Fibroblast of lung (primary cell): ENCODE results near the gene GALNT11. TPM values are rescaled to one million over a fixed set of nuclear protein-coding genes. Genes with fewer than 3 reads are reported as not detected.

Experiments used
- DNase-seq, 2 donors: peaks; one replicate each; pipeline versions ENCODE4 v3.0.0 to v3.0.0-alpha.2; 2010; ENCODE audit warnings: low read depth in 2 of 2
- H2AFZ ChIP-seq: 2 replicates; pipeline ENCODE4 v1.5.1; 2012; ENCODE audit warnings: low read length, control low read depth, inconsistent platforms
- H3K27ac ChIP-seq: 2 replicates; pipeline ENCODE4 v1.5.1; 2011; ENCODE audit warnings: low read length, control low read depth; ENCODE audit not compliant: insufficient read depth
- H3K27me3 ChIP-seq: 2 replicates; pipeline ENCODE4 v1.5.1; 2011; ENCODE audit warnings: mild to moderate bottlenecking, low read length; ENCODE audit not compliant: control insufficient read depth, insufficient read depth
- H3K36me3 ChIP-seq: 2 replicates; pipeline ENCODE4 v1.5.1; 2011; ENCODE audit warnings: low read length; ENCODE audit not compliant: control insufficient read depth, insufficient read depth
- H3K4me1 ChIP-seq: 2 replicates; pipeline ENCODE4 v1.5.1; 2011; ENCODE audit warnings: low read length; ENCODE audit not compliant: control insufficient read depth, insufficient read depth; ENCODE audit errors: extremely low read depth
- H3K4me2 ChIP-seq: 2 replicates; pipeline ENCODE4 v1.5.1; 2011; ENCODE audit warnings: low read length, control low read depth; ENCODE audit not compliant: insufficient read depth; ENCODE audit errors: extremely low read depth
- H3K4me3 ChIP-seq, 4 experiments: fragments of 200-600 bp in 1 of 4; sonication (generic) in 1 of 4; replicated peaks in 1 of 4; 2 replicates each; pipeline ENCODE4 v1.5.1; 2011 to 2016; ENCODE audit warnings: low read length in 4 of 4, low read depth in 3 of 4, mild to moderate bottlenecking in 3 of 4, control low read depth in 2 of 4, inconsistent platforms in 1 of 4, mixed read lengths in 1 of 4; ENCODE audit not compliant: insufficient read depth in 1 of 4; ENCODE audit errors: control extremely low read depth in 1 of 4
- H3K79me2 ChIP-seq: 2 replicates; pipeline ENCODE4 v1.5.1; 2012; ENCODE audit warnings: mild to moderate bottlenecking, low read length, inconsistent platforms; ENCODE audit not compliant: control insufficient read depth, insufficient read depth
- H3K9ac ChIP-seq: 2 replicates; pipeline ENCODE4 v1.5.1; 2011; ENCODE audit warnings: mild to moderate bottlenecking, low read length, control low read depth; ENCODE audit not compliant: insufficient read depth
- H3K9me3 ChIP-seq: 2 replicates; pipeline ENCODE4 v1.5.1; 2012; ENCODE audit warnings: low read depth, low read length; ENCODE audit not compliant: control insufficient read depth, insufficient read depth
- H4K20me1 ChIP-seq: 2 replicates; pipeline ENCODE4 v1.5.1; 2011; ENCODE audit warnings: low read length; ENCODE audit not compliant: control insufficient read depth, insufficient read depth; ENCODE audit errors: extremely low read depth
- CTCF ChIP-seq, 2 donors: IDR thresholded peaks in 1 of 2; conservative IDR thresholded peaks in 1 of 2; 1 replicate in 1 of 2; 2 replicates in 1 of 2; pipeline ENCODE4 v1.5.1; 2011 to 2012; ENCODE audit warnings: low read length in 2 of 2, control low read depth in 1 of 2, inconsistent platforms in 1 of 2, low read depth in 1 of 2, mild to moderate bottlenecking in 1 of 2
- EZH2 ChIP-seq: IDR thresholded peaks from 2 replicates; pipeline ENCODE4 v1.5.1; 2012; ENCODE audit warnings: low read length, control low read depth, mild to moderate bottlenecking; ENCODE audit errors: missing control alignments
- polyA plus RNA-seq, 2 donors: library from polyadenylated mRNA; depleted of rRNA in 1 of 2; stranded (reverse) in 1 of 2; unstranded in 1 of 2; fragments of >200 nt; gene quantifications; 2 replicates each; pipeline ENCODE4 v1.2.1, GENCODE V29; 2011 to 2012; ENCODE audit warnings: missing spikeins in 1 of 2
- total RNA-seq: library from RNA; depleted of rRNA; stranded (reverse); fragments of >200 nt; gene quantifications from 2 replicates; pipeline ENCODE4 v1.2.1, GENCODE V29; 2014

The GALNT11 gene
- total and polyA plus RNA-seq, 2 donors (not counting 1 experiment from before 2014, with no cell fraction given): 43.8 to 56.3 TPM

DNA sequence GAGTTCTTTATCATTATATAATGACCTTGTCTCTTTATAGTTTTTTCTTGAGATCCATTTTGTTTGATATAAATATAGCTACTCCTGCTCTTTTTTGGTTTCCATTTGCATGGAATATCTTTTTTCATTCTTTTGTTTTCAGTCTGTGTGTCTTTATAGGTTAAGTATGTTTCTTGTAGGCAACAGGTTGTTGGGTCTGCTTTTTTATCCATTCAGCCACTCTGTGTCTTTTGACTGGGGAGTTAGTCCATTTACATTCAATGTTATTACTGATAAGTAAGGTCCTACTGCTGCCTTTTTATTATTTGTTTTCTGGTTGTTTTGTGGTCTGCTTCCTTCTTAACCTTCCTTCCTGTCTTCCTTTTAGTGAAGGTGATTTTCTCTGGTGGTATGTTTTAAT lies 21.1 kb downstream of the GALNT11 start:
- Histone ChIP-seq H2AFZ (no peak overlapping the region), H3K36me3 (no peaks in the 10 kb centered on the region), H3K79me2 (no peaks in the 10 kb centered on the region), H3K4me3 (no peak overlapping the region), H3K27ac (no peak overlapping the region), H4K20me1 (no peaks in the 10 kb centered on the region), H3K4me2 (no peak overlapping the region), H3K9me3 (no peaks in the 10 kb centered on the region), H3K9ac (no peak overlapping the region), H3K4me1 (peaks cover 2% of the 10 kb centered on the region), H3K27me3 (no peaks in the 10 kb centered on the region)
- DNase-seq: no peak
- TF ChIP-seq EZH2 (no peak), CTCF (conservative IDR thresholded peaks at IDR 0.05 in 1 of 2, IDR thresholded peaks at IDR 0.05 in 1 of 2; ENCODE audit: low read depth in 1 of 2, low read length in 2 of 2) (no peak)

GRCh38 chr7:152048051-152048450 lies 22.6 kb downstream of the GALNT11 start:
- Histone ChIP-seq H3K9ac (no peak overlapping the region), H3K4me2 (no peak overlapping the region), H3K9me3 (no peaks in the 10 kb centered on the region), H3K4me3 (no peak overlapping the region), H3K4me1 (peaks cover 2% of the 10 kb centered on the region), H2AFZ (no peak overlapping the region), H3K79me2 (peaks cover 2% of the 10 kb centered on the region), H4K20me1 (no peaks in the 10 kb centered on the region), H3K27ac (no peak overlapping the region), H3K36me3 (no peaks in the 10 kb centered on the region), H3K27me3 (no peaks in the 10 kb centered on the region)
- no peak for DNase-seq
- TF ChIP-seq CTCF (conservative IDR thresholded peaks at IDR 0.05 in 1 of 2, IDR thresholded peaks at IDR 0.05 in 1 of 2; ENCODE audit: low read depth in 1 of 2, low read length in 2 of 2) (no peak), EZH2 (no peak)

- Histone ChIP-seq H3K4me3 (no peak overlapping the region), H3K4me1 (peaks cover 2% of the 10 kb centered on the region), H3K36me3 (no peaks in the 10 kb centered on the region), H3K27ac (no peak overlapping the region), H4K20me1 (no peaks in the 10 kb centered on the region), H3K9me3 (no peaks in the 10 kb centered on the region), H3K79me2 (peaks cover 2% of the 10 kb centered on the region), H3K4me2 (peak overlapping the region; percentile 23), H2AFZ (no peak overlapping the region), H3K9ac (no peak overlapping the region), H3K27me3 (no peaks in the 10 kb centered on the region)
- TF ChIP-seq EZH2 (no peak), CTCF (conservative IDR thresholded peaks at IDR 0.05 in 1 of 2, IDR thresholded peaks at IDR 0.05 in 1 of 2; ENCODE audit: low read depth in 1 of 2, low read length in 2 of 2) (peak in 1 of 2 donors; percentile 1)
- DNase-seq: peak; percentile 81 to 83
Observed at GRCh38 chr7:152050547-152050971, 25.1 kb downstream of the GALNT11 start.
